ENCODE results near the gene HOXA10.

Gene HOXA10

DNA sequence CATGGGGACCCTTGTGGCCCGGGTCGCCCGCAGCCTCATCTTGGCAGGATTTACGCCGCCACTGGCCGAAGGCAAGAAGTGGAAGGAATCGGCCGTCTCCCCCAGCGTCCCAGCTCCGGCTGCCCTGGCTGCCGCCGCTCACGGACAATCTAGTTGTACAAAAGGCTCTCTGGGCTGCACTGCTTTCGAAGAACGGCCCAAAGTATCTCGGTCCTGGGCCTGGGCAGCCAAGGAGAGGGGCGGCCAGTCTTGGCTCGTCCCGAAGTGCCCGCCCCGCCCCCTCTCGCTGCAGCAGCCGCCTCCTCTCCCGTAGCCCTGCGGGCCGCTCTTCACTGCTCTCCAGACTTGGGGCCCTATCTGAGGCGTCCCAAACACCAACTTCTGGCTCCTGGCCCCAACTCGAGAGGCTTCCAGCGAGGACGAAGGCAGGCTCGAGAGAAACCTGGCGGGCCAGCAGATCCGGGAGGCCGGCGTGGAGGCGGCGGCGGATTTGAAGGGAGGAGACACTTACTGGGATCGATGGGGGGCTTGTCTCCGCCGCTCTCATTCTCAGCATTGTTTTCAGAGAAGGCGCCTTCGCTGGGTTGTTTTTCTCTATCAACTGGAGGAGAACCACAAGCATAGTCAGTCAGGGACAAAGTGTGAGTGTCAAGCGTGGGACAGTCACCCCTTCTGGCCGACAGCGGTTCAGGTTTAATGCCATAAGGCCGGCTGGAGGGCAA is 9.6 kb downstream of the HOXA10 start:
- no peak overlapping the region for H3K4me3 ChIP-seq (ENCODE audit: low read depth, low read length)
- no peak for DNase-seq (ENCODE audit: low read depth)
- TF ChIP-seq, protein P1, sequence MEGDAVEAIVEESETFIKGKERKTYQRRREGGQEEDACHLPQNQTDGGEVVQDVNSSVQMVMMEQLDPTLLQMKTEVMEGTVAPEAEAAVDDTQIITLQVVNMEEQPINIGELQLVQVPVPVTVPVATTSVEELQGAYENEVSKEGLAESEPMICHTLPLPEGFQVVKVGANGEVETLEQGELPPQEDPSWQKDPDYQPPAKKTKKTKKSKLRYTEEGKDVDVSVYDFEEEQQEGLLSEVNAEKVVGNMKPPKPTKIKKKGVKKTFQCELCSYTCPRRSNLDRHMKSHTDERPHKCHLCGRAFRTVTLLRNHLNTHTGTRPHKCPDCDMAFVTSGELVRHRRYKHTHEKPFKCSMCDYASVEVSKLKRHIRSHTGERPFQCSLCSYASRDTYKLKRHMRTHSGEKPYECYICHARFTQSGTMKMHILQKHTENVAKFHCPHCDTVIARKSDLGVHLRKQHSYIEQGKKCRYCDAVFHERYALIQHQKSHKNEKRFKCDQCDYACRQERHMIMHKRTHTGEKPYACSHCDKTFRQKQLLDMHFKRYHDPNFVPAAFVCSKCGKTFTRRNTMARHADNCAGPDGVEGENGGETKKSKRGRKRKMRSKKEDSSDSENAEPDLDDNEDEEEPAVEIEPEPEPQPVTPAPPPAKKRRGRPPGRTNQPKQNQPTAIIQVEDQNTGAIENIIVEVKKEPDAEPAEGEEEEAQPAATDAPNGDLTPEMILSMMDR (IDR thresholded peaks at IDR 0.05; ENCODE audit: control insufficient read depth, extremely low read depth, insufficient read depth): no peak

DNA sequence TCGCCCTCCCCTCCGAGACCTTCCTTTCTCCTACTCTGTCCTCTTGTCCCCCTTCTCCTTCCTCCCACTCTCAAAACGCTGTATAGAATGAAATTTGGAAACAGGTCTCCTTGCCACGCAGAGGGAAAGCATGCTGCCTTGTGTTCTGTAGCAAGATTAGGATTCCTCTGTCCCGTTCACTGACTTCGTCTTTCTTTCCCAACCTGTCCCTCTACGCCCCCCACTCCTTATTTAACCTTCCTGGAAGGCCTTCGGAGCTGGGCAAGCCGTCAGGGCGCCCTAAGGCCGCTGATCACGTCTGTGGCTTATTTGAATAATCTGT is 10.1 kb downstream of the HOXA10 start:
- DNase-seq (ENCODE audit: low read depth): no peak
- TF ChIP-seq, protein P1 (IDR thresholded peaks at IDR 0.05; ENCODE audit: control insufficient read depth, extremely low read depth, insufficient read depth): no peak
- H3K4me3 ChIP-seq (ENCODE audit: low read depth, low read length): no peak overlapping the region

DNA sequence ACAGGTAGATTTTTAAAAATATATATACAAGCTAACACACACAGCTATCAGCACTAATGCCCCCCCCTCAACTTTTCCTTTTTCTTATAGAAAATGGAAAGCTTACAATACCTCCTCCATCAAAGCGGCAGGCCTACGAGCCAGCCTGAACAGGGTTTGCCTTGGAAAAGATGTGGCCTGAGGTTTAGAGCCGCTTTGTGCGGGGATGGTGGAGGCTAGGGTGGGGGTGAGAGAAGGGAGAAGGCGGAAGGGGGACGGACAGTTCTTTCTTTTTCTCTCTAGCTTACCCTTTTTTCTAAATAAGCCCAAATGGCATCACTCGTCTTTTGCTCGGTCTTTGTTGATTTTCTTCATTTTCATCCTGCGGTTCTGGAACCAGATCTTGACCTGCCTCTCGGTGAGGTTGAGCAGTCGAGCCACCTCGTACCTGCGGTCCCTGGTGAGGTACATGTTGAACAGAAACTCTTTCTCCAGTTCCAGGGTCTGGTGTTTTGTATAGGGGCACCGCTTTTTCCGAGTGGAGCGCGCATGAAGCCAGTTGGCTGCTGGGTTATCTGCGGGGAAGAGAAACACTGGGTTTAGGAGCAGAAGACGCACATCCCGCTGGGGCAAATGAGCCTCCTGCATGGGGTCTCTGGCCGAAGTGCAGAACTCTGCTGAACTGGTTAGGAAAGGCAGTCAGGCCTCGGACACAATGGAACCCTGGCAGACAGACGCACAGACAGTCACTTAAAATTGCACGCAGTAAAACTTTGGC is 10.7 kb downstream of the HOXA10 start:
- TF ChIP-seq, protein P1 (IDR thresholded peaks at IDR 0.05; ENCODE audit: control insufficient read depth, extremely low read depth, insufficient read depth): no peak
- no peak for DNase-seq (ENCODE audit: low read depth)
- no peak overlapping the region for H3K4me3 ChIP-seq (ENCODE audit: low read depth, low read length)

DNA sequence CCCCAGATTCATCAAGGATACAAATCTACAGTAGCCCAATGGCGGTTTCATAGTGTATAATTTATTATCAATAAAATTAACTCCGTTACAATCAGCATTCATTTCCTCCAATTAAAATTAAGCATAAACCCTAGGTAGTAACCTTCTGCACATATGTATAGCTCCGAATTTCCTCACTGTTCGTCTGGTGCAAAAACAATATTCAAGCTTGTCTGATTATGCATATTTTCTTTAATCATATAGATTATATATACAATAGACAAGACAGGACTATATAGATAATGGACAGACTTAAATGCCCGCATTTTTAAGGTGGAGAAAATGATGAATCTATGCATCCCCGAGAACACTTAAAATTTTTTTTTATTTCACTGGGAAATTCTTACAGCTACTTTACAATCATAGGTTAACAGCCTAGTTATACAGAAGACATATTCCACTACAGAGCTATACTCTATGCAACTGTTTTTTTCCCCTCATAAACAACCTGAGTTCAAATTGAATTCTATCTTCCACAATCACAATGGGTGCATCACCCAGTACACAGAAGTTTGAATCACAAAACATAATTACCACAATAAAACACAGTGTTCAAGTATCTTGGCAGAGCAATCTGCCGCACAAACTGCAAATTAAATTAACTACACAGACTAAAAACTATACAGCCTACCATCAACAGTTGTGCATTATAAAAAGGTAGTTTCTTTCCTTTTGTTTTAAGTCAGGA is 11.4 kb downstream of the HOXA10 start:
- H3K4me3 ChIP-seq (ENCODE audit: low read depth, low read length): no peak overlapping the region
- TF ChIP-seq, protein P1 (IDR thresholded peaks at IDR 0.05; ENCODE audit: control insufficient read depth, extremely low read depth, insufficient read depth): no peak
- DNase-seq (ENCODE audit: low read depth): no peak

DNA sequence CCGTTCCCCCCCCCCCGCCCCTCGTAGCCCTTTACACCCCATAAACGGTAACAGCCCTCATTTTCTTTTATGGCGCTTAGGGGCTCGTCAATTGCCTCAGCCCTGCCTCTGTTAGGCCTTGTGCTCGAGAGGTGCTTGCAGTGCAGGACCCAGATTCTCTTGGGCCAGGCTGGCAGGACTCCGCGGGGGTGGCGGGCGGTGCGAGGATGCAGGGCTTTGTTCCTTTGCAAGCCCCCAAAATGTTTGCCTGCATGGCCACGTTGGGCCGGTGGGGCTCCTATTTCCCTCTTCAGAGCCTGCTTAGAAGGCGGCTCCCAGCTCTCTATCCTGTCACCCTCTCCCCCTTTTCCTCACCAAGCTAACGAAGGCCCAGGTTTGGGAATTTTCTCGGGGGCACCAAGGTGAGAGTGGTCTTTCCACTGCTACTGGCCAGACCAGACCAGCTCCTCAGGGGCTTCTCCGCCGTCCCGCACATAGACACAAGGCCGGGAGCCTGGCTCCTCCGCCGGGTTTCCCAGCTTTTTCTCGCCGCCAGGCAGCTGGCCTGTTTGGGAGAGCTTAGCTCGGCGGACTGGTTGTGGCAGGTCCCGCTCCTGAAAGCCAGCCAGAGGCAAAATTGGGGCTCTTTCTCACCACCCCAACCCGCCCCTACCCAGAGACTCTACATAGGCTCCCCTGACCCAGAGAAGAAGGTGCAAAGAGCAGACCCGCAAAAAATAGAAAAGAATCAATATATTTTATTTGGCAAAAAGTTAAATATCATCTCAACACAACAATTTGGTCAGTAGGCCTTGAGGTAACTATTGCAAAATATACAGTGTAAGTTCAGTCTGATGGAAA is 12.2 kb downstream of the HOXA10 start:
- no peak for DNase-seq (ENCODE audit: low read depth)
- no peak overlapping the region for H3K4me3 ChIP-seq (ENCODE audit: low read depth, low read length)
- TF ChIP-seq, protein P1 (IDR thresholded peaks at IDR 0.05; ENCODE audit: control insufficient read depth, extremely low read depth, insufficient read depth): no peak

DNA sequence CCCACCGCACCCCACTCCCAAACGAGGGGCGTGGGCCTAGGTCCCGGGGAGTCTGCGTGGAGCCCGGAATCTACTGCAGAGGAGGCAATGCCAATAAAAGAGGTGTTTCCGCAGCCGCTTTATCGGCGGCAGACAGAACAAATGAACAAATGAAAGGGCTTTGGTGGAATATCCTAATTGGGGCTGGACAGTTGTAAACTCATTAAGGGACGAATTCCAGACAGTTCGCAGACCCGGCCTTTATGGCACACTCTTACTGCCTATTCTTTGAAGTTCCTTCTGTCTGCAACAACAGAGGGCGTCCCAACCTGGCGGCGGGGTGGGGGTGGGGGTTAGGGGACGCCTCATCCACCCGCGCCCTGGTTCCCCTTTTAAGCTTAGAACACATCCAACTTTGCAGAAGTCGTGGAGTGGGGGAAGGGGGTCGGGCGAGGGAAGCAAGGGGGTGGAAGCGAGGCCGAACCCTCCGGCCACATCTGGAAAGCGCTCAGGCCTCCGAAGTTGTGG is 12.9 kb downstream of the HOXA10 start:
- H3K4me3 ChIP-seq (ENCODE audit: low read depth, low read length): peak overlapping the region; percentile 49
- TF ChIP-seq, protein P1 (IDR thresholded peaks at IDR 0.05; ENCODE audit: control insufficient read depth, extremely low read depth, insufficient read depth): no peak
- no peak for DNase-seq (ENCODE audit: low read depth)

All from LNCaP clone FGC (cell line).